NCI-H446 treated with DMSO at 0.1 percent for 48 hours (cell line): Measurements from ENCODE around the gene SMARCA1.
A peak's percentile ranks its signal among the peaks of the same experiment; 100 is the strongest.

Source experiments
- DNase-seq: peaks from one replicate; lab custom pipeline; 2025; lab: John Stamatoyannopoulos, UW

The SMARCA1 gene

GRCh38 chrX:129529685-129530281 lies 6.5 kb upstream of the SMARCA1 start:
- DNase-seq = peak; percentile 66

GRCh38 chrX:129525896-129526295 lies 2.6 kb upstream of the SMARCA1 start:
- no peak for DNase-seq

GRCh38 chrX:129525162-129525561 lies 1.9 kb upstream of the SMARCA1 start:
- no peak for DNase-seq

- DNase-seq = no peak
Measured at GRCh38 chrX:129524250-129524850, 1.1 kb upstream of the SMARCA1 start.

- peak; percentile 8 for DNase-seq
Measured at GRCh38 chrX:129522184-129523078, 859 bp downstream of the SMARCA1 start.

GRCh38 chrX:129520151-129520550 lies 3.1 kb downstream of the SMARCA1 start:
- no peak for DNase-seq

- DNase-seq = no peak
Measured at GRCh38 chrX:129516402-129516801, 6.9 kb downstream of the SMARCA1 start.

GRCh38 chrX:129512409-129512808 lies 10.9 kb downstream of the SMARCA1 start:
- DNase-seq = no peak

- no peak for DNase-seq
Measured at GRCh38 chrX:129511689-129512088, 11.6 kb downstream of the SMARCA1 start.

GRCh38 chrX:129510331-129510730 lies 13.0 kb downstream of the SMARCA1 start:
- DNase-seq = no peak

- no peak for DNase-seq
Measured at GRCh38 chrX:129497146-129497843, 26.0 kb downstream of the SMARCA1 start.

GRCh38 chrX:129496625-129497024 lies 26.7 kb downstream of the SMARCA1 start:
- DNase-seq = no peak

- no peak for DNase-seq
Measured at GRCh38 chrX:129495900-129496299, 27.4 kb downstream of the SMARCA1 start.

- no peak for DNase-seq
Measured at GRCh38 chrX:129494887-129495286, 28.4 kb downstream of the SMARCA1 start.

GRCh38 chrX:129493643-129494042 lies 29.6 kb downstream of the SMARCA1 start:
- DNase-seq = no peak

GRCh38 chrX:129490330-129490729 lies 33.0 kb downstream of the SMARCA1 start:
- no peak for DNase-seq

- no peak for DNase-seq
Measured at GRCh38 chrX:129488359-129488758, 34.9 kb downstream of the SMARCA1 start.

GRCh38 chrX:129480889-129481288 lies 42.4 kb downstream of the SMARCA1 start:
- no peak for DNase-seq

GRCh38 chrX:129478516-129478915 lies 44.8 kb downstream of the SMARCA1 start:
- DNase-seq = no peak

GRCh38 chrX:129472116-129472515 lies 51.2 kb downstream of the SMARCA1 start:
- DNase-seq = no peak

GRCh38 chrX:129462707-129463106 lies 60.6 kb downstream of the SMARCA1 start:
- no peak for DNase-seq

- DNase-seq = no peak
Measured at GRCh38 chrX:129461801-129462456, 61.4 kb downstream of the SMARCA1 start.
